HG03280 (cell line): ENCODE results near the gene ATG10.
"Not testable (repeated sequence)": the region's sequence is repeated elsewhere in the genome, so short reads cannot be mapped to it uniquely, and the experiment has no call there.

Source experiments
- ATAC-seq: cut with Tn5 transposase; IDR thresholded peaks from one replicate; pipeline ENCODE4 v1.9.1; 2021; ENCODE audit warnings: mild to moderate bottlenecking, moderate library complexity; ENCODE audit not compliant: unreplicated experiment

ATG10 gene

GRCh38 chr5:82109915-82110314 is 138.1 kb downstream of the ATG10 start:
- not testable (repeated sequence) for ATAC-seq

DNA sequence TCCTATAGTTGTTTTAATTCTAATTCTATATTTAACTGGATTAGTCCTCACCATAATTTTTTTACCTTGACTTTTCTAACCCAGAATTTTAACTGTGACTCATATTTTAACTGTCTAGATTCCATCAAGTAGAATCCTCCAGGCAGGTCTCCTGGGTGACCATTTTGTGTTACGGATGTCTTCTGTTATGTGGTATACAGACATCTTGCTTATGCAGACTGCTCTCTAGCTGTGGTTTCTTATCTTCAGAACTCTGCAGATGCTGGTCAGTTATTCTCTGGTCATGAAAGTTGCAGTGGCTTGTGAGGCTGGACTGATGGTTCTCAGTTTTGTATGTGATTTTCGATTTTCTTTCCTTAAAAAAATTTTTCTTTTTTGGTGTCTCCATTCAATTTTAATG is 139.4 kb downstream of the ATG10 start:
- peak; percentile 75 for ATAC-seq

DNA sequence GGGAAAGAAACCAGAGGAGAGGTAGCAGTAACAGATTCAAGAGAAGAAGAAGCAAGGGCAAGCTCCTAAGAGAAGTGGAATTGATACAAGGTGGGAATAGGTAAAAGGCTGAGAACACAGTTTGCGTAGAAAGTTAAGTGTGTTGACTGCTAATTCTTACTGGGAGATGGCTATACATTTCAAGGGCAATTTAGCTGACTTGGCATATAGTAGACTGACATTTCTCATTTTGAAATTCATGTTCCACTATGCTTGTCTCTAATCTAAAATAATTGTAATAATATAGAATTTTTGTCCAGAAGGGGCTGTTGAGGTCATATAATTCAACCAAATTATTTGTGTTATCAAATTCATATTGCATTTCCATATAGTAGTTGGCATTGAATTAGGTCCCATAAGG is 144.0 kb downstream of the ATG10 start:
- ATAC-seq, result no peak

DNA sequence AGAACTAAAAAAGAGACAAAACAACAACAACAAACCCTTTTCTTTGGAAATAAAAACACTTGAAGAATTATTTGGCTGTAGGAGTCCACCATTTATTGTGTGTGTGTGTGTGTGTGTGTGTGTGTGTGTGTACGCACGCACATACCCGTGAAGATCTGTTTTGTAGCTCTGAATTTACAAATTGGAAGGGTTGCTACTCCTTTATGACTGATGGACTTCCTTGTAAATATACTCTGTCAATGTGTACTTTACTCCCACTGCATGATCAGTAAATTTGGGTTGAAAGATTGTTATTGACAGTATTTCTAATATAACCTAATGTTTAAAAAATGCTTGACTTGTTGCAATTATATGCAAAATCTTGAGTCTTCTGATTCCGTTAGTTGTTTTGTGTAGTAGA is 148.1 kb downstream of the ATG10 start:
- no peak for ATAC-seq

DNA sequence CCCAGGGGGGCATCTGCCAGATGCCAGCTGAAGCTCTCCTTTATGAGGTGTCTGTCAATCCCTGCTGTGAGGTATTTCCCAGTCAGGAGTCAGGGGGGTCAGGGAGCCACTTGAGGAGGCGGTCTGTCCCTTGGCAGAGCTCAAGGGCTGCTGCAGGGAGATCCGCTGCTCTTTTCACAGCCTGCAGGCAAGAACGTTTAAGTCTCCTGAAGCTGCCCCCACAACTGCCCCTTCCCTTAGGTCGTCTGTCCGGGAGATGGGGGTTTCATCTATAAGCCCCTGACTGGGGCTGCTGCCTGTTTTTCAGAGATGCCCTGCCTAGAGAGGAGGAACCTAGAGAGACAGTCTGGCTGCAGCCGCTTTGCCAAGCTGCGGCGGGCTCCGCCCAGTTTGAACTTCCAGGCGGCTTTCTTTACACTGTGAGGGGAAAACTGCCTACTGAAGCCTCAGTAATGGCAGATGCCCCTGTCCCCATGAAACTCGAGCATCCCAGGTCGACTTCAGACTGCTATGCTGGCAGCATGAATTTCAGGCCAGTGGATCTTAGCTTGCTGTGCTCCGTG is 158.0 kb downstream of the ATG10 start:
- ATAC-seq, result no peak

DNA sequence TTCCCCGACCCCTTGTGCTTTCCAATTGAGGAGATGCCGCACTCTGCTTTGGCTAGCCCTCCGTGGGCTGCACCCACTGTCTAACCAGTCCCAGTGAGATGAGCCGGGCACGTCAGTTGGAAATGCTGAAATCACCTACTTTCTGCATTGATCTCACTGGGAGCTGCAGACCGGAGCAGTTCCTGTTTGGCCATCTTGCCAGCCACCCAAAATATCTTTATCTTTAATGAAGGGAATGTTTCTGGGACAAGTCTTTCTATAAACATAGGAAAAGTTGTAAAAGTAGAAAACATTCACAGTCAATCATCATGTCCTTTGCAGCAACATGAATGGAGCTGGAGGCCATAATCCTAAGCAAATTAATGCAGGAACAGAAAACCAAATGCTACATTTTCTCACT is 158.8 kb downstream of the ATG10 start:
- ATAC-seq, result no peak

DNA sequence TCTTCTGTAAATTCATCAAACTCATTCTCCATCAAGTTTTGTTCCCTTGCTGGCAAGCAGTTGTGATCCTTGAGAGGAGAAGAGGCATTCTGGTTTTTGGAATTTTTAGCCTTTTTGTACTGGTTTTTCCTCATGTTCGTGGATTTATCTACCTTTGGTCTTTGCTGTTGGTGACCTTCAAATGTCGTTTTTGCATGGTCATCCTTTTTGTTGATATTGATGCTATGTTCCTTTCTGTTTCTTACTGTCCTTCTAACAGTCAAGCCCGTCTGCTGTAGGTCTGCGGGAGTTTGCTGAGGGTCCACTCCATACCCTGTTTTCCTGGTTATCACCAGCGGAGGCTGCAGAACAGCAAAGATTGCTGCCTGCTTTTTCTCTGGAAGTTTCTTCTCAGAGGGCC is 165.4 kb downstream of the ATG10 start:
- ATAC-seq, result no peak

DNA sequence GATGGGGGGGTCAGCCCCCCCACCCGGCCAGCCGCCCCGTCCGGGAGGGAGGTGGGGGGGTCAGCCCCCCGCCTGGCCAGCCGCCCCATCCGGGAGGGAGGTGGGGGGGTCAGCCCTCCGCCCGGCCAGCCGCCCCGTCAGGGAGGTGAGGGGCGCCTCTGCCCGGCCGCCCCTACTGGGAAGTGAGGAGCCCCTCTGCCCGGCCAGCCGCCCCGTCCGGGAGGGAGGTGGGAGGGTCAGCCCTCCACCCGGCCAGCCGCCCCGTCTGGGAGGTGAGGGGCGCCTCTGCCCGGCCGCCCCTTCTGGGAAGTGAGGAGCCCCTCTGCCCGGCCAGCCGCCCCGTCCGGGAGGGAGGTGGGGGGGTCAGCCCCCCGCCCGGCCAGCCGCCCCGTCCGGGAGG is 168.0 kb downstream of the ATG10 start:
- not testable (repeated sequence) for ATAC-seq

DNA sequence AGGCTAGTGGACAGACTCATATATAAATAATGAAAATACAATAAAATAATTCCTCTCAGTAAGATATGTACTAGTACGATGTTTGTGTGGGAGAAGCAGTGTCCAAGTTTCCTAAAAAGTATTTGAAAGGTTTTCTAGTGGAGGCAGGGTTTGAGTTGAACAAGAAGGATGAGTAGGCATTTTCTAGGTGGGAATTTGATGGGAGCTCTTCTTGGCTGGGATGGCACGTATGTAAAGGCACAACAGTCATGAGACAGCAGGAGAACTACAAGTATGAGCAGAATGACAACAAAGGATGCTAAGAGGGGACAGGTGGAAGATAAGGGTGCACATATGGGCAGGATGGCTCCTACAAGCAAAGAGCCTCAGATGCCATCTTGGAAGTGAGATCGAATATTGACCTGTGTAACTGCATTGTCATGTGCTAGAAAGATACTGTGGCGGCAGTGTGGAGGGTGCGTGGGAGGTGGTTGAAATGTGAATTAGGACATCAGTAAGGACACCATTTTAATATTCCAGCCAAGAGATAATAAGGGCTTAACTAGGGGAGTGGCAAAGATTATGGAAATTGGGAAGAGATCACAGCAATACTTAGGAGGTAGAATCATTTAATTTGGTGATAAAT is 170.5 kb downstream of the ATG10 start:
- ATAC-seq, result no peak

DNA sequence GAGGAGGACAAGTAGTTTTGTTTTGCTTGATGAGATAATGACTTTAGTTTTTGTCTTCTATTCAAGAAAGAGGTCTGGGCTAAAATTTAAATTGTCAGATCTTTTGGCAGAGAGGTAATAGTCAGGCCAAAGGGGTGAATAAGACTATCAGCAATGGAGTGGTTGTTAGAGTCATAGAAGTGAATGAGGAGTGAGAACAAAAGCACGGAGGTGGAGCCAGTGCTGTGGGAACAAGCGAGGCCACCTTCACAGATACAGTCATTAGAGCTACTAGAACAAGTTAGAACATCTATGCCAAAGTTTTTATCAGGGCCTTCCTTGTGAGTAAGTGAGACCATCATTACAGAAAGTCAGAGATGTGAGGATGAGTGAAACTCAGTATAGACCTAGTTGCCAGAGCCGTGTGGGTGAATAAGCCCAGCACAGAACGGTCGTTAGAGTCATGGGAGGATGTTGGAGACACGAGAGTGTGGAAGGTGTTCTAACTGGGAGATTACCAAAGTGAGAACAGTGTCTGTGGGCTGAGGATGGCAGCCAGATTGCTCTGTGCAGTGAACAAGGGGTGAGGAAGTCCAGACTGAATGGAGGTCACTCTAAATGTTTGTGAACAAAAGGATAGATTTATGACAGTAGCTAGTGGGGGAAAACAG is 171.2 kb downstream of the ATG10 start:
- no peak for ATAC-seq

GRCh38 chr5:82147860-82148573 is 176.2 kb downstream of the ATG10 start:
- ATAC-seq, result no peak

GRCh38 chr5:82149434-82149833 is 177.6 kb downstream of the ATG10 start:
- ATAC-seq, result no peak

DNA sequence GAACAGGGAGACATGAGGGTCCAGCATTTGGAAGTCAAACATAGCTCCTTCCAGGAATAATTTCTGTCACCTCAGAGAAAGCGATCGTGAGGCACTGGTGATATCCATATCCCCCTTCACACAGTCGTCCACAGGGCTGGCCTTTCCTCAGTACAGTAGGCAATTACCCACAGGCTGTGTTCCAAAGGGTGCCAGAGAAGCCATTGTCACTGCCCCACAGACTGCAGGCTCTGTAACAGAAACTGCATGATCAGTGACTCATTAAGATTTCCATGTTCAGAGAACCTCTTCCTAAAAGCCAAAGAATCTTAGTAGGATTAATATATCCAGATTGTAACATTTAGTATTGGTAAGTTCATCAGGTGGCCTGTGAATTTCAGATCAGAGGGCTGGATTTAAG is 178.7 kb downstream of the ATG10 start:
- ATAC-seq, result no peak

DNA sequence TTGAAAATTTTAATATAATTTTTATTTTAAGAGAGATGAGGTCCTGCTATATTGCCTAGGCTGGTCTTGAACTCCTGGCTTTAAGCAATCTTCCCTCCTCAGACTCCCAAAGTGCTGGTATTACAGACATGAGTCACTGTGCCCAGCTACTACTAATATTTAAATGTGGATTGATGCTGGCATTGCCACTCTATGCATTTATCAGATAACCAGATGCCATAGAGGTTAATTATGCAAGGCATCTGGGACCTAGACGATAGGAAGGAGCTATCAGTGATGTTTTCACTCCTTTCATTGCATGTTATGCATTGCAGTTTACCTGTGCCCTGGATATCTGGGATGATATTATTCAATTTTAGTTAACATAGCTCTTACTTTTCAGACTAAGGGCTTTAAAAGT is 179.4 kb downstream of the ATG10 start:
- ATAC-seq, result no peak

GRCh38 chr5:82151662-82152061 is 179.8 kb downstream of the ATG10 start:
- no peak for ATAC-seq

DNA sequence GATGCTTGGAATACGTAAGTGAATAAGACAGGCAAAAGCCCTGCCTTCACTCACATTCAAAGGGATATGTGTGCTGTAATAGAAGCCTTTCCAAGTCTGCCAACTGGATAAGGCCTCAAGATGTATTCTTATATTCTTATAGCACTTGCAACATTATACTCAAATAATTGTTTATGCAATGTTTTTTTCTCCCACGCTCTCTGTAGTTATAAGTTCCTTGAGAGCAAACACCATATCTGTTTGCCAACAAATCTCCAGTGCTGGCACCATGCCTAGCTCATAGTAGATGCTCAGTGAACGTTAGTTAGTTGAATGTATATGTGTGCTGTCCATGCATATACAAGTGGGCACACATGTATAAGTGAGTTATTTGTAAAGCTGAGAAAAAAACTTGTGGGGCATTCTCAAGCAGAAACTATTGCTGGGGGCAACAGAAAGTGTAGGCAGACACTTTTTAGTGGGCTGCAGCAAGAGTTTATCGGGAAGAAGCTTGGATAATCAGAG is 181.2 kb downstream of the ATG10 start:
- no peak for ATAC-seq

DNA sequence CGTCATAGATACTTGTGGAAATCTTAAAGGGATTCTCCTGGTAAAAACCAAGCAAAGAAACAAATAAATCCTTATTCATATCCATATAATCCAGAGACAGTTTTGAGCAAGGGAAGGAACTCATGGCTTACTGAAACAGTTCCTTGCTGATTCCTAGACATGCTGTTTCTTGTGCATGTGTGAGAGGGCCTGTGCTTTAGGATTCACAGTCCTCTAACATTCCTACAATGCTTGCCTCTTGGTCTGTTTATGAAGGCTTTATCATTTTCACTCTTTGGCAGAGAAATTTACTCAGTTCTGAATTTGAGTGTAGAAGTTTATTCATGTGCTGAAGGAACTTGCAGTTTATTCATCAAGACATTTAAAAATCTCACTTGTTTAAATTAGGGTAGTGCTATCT is 183.0 kb downstream of the ATG10 start:
- ATAC-seq, result no peak

DNA sequence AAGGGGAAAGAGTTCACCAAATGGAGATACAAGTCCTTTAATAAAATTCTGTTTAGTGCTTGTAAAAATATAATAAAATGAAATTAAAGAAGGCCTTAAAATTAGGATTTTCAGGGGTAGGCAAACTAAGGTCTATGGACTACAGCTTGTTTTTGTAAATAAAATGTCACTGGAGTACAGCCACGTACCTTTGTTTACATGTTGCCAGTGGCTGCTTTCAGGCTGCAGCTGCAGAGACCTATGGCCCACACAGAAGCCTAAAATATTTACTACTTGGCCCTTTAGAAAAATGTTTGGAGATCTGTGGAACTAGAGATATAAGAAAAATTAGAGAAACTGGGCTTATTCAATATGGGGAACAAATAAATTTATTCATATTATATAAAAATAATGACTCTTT is 183.5 kb downstream of the ATG10 start:
- no peak for ATAC-seq

DNA sequence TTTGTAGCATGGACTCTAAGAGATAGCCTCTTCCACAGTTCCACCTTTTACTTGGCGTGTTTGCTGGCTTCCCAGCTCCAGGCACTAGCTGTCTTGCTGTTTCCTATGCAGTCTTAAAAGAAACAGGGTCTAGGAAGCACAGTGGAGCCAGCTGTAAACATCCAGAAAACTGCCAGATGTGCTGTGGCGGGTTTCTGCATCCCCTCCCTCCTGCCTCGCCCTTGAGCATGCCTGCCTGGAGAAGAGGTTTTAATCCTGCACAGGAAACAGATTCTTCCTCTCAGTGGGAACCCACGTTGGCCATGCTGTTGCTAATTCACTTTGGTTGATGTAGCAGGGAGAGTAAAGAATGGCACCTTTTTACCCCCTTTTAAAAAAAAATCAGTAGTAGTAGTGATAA is 185.1 kb downstream of the ATG10 start:
- no peak for ATAC-seq

DNA sequence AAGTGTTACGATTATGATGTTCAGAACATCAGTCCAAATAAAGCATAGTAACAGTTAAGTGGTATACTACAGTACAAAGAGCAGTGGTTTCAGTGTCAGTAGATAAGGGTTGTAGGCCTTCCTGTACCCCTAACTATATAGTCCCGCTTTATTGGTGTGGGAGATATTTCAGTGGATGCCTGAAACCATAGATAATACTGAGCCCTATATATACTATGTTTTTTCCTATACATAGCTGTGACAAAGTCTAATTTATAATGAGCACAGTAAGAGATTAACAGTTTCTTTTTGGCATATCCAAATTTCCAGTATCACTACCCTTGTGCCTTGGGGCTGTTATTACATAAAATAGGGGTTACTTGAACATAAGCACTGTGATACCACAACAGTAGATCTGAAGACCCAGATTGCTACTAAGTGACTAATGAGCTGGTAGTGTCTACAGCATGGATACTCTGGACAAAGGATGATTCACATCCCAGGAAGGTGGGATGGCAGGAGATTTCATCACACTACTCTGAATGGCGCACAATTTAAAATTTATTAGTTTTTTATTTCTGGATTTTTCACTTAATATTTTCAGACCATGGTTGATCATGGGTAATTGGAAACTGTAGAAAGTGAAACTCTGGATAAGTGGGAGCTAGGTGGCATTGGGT is 187.1 kb downstream of the ATG10 start:
- ATAC-seq, result no peak

DNA sequence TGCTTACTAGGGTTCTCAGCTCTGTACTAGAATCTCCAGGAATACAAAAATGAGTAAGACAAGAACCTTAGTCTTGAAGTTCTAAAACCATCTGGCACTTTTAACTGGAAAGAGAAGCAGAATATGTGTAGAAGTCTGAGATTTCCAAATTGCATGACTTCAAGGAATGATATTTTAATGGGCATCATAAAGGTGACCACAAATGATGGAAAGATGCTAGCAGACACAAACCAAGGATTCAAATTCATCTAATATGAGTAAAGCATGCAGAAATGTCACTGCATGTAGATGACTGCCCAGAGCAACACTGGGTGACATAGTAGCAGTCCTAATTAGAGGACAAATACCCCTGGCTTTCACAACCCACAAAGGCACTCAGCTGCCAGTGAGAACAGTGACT is 189.1 kb downstream of the ATG10 start:
- ATAC-seq, result no peak
